ENCODE data around the gene LAIR1.
"Not testable (repeated sequence)": the region's sequence is repeated elsewhere in the genome, so short reads cannot be mapped to it uniquely, and the experiment has no call there.

LAIR1 gene, protein sequence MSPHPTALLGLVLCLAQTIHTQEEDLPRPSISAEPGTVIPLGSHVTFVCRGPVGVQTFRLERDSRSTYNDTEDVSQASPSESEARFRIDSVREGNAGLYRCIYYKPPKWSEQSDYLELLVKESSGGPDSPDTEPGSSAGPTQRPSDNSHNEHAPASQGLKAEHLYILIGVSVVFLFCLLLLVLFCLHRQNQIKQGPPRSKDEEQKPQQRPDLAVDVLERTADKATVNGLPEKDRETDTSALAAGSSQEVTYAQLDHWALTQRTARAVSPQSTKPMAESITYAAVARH

DNA sequence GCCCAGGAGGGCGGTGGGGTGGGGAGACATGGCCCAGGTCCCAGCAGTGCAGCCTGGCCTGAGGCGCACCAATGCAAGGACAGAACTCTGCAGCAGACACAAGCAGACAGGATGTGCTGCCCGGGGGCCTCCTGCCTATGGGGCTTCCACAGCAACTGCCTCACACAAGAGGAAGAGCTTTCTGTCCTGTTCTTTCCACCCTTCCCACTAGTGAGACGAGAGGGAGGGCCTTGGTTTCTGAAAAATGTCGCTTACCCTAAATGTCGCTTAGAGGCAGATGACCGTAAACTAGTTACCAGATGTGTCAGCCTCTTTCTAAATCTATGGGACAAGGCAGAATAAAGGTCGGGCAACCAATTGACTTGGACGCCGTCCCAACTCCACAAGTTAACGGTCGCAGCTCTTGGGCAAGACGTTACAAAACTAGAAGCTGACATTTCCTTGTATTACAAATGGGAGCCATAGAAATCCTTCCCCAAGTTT lies at the start of gene LAIR1:
TSS of gene LAIR1 (minus strand) at position 157 of the 483 bp plus-strand sequence. CDS start at position 30, 127 bp downstream.
- DNase-seq: no peak

DNA sequence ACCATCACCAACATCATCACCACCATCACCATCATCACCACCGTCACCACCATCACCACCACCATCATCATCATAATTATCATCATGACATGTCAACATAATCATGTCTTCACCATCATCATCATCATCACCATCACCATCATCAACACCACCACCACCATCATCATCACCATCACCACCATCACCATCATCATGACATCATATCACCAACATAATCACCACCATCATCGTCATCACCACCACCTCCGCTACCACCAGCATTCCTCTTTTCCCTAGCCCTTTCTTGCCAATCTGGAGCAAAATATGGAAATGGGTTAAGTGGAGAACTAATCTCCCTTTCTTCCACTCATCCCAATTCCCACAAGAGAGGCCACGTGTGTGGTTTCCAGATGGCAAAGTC lies 49.4 kb upstream of the LAIR1 start:
- DNase-seq: no peak

DNA sequence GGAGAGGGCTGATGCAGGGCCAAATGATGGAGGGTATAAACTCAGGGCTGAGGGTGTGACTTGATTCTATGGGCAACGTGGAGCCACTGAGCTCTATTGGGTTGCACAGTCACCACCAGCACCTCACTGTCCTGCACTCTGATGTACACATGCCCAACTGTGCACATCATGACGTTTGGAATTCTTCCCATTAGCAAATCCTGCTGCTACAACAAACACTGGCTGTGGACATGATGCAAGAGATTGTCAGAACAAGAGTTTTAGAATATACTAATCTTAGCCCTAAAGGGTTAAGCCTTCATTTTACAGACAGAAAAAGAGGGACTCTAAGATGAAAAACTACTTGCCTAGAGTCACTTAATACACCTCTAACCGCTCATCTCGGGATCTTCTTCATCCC lies 48.1 kb upstream of the LAIR1 start:
- DNase-seq: no peak

DNA sequence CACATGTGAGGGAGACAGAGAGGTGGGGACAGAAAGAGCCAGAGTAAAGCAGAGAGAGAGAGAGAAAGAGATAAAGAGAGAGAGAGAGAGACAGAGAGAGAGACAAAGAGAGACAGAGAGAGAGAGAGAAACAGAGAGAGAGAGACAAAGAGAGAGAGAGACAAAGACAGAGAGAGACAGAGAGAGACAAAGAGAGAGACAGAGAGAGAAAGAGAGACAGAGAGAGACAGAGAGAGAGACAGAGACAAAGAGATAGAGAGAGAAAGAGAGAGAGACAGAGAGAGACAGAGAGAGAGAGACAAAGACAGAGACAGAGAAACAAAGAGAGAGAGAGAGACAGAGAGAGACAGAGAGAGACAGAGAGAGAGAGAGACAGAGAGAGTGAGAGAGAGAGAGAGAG lies 46.3 kb upstream of the LAIR1 start:
- DNase-seq: no peak

DNA sequence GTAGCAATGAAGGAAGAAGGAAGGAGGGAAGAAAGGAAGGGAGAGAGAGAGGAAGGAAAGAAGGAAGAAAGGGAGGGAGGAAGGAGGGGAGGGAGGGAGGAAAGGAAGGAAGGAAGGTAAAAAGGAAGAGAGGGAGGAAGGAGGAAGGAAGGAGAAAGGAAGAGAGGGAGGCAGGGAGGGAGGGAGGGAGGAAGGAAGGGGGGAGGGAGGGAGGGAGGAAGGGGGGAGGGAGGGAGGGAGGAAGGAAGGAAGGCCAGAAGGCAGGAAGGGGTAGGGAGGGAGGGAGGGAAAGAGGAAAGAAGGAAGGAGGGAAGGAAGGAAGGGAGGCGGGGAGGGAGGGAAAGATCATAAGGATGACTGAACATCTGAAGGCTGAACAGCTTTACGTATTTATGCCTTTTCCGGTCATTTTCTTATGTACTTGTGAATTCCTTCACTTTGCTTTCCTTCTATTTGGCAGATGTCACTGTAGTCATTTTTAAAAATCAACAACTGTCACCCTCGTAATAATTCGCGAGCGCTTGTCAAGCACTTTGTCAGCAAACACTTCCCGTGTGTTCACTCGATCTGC lies 43.8 kb upstream of the LAIR1 start:
- no peak for DNase-seq

DNA sequence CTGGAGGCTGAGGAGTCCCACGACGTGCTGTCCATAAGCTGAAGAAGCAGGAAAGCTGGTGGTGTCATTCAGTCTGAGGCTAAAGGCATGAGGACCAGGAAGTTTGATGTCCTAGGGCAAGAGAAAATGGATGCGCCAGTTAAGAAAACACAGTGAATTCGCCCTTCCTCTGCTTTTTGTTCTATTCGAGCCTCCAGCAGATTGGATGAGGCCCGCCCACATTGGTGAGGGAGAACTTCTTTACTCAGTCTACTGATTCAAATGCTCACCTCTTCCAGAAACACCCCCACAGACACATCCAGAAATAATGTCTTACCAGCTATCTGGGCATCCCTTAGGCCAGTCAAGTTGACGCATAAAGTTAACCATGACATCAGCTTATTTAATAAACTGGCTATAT lies 43.0 kb upstream of the LAIR1 start:
- DNase-seq: no peak

DNA sequence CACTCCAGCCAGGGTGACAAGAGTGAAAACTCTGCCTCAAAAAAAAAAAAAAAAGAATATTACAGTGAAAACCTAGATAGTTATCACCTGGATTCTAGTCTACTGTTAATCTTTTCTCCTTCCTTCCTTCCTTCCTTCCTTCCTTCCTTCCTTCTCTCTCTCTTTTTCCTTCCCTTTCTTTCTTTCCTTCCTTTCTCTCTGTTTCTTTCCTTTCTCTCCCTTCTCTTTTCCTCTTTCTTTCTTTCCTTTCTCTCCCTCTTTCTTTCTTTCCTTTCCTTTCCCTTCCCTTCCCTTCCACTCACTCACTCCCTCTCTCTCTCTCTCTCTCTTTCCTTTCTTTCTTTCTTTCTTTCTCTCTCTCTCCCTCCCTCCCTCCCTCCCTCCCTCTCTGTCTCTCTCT lies 40.9 kb upstream of the LAIR1 start:
- no peak for DNase-seq

DNA sequence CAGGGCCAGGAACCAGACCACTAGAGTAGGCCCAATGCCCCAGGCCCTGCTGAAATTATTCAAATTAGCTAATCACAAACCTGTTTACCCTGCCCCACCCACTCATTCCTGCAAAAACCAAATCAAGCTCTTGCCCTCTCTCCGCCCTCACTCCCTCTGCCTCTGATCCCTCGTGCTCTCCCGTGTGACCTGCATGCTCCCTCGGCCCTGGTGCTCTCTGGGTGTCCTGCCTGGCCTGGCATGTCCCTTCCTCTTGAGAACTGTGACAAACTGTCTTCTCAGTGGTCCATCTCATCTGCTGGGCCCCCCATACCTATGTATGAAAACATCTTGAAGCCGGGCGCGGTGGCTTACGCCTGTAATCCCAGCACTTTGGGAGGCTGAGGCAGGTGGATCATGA lies 38.3 kb upstream of the LAIR1 start:
- no peak for DNase-seq

DNA sequence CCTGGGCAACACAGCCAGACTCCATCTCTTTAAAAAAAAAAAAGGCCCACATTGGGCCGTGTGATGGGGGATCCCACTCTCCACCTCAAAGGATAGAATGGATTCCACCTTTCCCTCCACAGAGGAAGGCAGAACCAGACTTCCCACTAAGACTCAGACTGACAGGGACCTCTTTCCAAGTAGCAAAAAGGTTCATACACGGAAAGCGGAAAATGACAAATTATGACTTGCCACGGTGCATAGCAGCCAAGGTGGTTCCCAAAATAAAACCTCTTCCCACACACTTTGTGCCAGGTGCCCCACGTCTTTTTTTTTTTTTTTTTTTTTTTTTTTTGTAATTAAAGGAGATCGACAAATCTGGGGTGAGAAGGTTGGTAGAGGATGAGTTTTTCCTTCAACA lies 36.2 kb upstream of the LAIR1 start:
- no peak for DNase-seq

DNA sequence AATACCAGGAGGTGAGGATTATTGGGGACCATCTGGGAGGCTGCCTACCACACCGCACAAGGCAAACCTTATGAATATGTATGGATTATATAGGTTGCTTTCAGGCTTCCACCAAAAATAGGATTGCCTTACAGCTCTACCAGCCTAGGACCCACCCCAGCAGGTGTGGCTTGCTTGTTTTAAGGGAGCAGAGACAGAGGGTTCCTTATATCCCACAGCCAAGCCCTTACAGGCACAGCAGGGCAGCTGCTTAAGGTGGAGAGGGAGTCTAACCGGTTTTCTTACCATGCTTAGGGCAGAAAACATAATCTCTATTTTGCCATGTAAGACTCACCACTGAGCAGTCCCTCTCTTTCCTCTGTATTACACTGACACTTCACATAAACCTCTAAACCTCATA lies 34.5 kb upstream of the LAIR1 start:
- DNase-seq: no peak

DNA sequence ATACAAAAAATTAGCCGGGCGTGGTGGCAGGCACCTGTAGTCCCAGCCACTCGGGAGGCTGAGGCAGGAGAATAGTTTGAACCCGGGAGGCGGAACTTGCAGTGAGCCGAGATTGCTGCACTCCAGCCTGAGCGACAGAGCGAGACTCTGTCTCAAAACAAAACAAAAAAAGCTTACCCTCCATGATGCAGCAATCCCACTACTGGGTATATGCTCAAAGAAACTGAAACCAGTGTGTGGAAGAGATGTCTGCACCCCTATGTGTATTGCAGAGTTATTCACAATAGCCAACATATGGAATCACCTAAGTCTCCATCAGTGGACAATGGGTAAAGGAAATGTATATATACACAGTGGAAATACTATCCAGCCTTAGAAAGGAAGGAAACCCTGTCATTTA lies 31.0 kb upstream of the LAIR1 start:
- DNase-seq: no peak

DNA sequence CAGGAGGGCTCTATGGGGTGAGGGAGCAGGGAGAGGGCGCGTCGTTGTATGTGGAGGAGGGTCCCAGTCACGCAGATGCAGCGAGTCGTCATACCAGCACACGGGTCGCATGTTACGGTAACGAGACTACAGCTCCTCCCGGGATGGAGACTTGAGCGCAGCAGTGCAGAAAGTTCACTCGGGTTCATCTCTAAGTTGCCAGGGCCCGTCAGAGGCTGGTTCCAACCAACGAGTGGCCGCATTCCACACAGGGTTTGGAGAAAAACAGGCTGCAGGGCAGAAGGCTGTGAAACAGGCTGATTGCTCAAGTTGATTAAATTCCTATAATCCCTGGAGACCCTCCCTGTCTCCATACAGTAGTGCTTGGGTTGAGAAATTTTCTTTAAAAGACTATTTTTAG lies 28.6 kb upstream of the LAIR1 start:
- no peak for DNase-seq

DNA sequence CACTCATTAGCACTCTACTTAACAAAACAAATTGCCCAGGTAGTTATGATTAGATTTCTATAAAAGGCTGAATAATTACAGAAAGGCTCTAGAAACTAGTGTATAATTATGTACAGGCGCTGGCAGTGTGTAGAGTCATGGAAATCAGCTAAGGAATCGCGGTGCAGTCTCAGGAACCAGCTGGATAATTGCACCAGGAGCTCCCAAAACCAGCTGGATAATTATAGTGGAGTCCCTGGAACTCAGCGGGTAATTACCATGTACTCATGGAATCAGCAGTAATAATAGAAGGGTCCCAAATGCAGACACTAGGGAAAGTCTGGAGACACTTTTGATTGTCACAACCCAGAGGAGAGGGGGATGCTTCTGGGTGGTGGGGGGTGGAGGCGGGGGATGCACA lies 27.4 kb upstream of the LAIR1 start:
- peak in 1 of 2 experiments; percentile 30 for DNase-seq

DNA sequence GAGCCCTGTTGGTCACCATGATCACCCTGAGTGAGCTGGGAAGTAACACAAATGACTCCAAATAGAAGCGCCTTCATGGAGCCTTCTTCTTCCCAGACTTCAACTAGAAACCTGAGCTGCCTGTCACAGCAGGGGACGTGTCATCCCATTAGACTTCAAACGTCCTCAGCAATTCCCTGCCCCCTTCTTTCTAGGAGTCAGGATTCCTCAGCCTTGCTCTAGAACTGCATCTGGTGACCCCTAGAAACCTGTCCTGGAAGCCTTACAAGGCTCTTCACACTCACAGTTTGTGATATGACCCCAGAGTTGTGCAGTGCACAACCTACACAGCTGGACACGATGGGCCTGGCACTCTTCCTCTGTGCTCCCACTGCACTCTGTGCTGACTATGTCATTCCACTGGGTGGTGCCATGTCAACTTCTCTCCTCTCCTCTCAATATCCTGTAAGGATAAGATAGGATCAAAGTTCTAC lies 26.9 kb upstream of the LAIR1 start:
- no peak for DNase-seq

DNA sequence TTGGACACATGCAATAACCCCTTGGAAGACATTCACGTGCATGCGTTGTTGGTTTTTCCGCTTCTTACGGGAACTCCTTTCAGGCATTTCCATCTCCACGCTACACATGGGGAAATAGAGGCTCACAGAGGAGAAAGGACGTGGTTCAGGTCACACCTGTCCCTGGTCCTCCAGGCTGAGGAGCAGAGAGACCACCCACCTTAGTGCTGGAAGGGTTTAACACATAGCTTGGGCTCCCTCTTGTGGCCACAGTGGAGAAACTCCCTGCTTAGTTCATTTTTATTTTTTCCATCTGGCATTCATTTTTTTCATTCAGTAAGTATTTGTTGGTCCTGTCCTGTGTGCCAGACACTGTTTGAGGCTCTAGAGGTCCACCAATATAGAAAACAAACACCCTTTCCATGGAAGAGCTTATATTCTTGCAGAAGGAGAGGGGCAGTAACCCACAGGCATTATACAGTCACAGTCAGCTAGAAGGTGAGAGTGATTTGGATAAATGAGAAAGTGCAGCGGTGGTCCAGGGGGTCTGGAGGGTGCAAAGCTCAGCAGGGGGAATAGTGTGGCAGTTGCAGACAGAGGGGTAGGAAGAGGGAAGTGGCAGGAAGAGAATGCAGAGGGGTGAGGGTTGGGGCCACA lies 26.3 kb upstream of the LAIR1 start:
- DNase-seq: peak; percentile 23 to 31

DNA sequence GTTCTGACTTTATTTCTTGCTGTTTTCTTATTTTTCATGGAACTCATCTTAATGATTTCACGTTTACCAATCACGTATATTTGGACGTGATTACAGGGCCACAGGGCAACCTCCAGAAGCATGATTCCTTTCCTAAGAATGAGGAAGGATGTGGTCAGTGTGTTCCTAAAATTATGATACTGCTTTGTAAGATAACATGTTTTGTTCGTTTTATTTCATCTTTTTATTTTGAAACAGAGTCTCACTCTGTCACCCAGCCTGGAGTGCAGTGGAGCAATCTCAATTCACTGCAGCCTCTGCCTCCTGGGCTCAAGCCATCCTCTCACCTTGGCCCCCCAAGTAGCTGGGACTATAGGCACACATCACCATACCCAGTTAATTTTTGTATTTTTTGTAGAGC lies 24.8 kb upstream of the LAIR1 start:
- DNase-seq: no peak

DNA sequence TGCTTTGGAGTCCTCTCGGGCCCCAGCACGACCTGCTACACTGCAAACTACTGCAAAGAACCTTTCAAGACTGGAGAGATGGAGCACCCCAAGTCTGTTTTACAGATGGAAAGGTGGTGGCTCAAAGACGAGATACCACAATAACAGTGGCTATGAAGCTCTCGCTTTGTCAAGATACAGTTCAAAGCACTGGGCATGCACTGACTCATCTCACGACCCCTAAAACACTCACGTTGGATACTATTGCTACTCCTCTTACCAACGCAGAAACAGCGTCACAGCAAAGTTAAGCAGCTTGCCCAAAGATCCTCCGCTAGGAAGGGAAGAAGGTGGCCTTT lies 24.0 kb upstream of the LAIR1 start:
- no peak for DNase-seq

DNA sequence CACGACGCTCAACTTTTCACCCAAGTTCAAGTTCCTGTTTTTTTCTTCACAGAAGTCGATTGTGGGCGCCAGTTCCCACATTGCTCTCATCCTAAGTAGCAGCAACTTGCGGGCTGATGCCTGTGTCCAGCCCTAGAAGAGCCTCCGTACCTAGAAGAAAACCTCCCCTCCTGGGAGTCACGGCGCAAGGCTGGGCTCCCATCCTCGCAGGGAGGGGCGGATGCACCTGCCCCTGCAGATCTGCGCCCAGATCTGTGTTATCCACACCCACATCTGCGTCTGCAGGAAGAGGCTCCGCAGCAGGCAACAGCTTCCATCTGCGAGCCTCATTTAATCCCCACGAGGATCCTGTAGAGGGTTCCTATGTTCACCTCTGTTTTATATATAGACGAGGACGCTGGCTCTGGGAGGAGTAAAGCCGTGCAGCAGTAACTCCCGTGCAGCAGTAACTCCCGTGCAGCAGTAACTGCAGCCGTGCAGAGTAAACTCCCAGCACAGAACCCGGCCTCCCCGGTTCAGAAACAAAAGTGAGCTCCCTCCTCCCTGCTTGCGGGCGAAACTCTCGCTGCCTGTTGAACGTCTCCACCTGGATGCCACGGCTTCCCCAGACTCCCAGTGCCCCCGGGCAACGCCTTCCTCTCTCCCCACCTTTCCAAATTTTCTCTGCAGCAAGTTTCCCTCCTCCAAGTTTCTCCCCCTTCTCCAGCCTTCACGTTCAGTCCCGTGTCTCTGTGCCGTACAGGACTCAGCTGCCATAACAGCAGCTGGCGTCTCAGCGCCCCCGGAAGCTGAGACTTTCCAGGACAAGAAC lies 23.5 kb upstream of the LAIR1 start:
- no peak for DNase-seq

DNA sequence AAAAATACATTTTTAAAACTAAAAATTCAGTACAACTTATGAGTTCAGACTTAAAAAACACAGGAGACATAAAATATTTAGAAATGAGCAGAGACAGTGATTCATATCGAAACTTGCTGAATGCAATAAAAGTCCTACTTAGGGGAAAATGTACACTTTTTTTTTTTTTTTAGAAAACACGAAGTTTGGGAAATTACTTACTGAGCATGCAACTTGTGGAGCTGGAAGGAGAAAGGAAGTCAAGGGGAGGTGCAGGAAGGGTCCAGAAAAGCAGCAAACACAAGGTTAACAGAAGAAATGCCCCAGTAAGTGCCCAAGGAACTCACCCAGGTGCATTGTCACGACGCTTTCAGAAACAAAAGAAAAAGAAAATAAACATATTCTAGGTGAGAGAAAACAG lies 18.6 kb upstream of the LAIR1 start:
- DNase-seq: no peak

DNA sequence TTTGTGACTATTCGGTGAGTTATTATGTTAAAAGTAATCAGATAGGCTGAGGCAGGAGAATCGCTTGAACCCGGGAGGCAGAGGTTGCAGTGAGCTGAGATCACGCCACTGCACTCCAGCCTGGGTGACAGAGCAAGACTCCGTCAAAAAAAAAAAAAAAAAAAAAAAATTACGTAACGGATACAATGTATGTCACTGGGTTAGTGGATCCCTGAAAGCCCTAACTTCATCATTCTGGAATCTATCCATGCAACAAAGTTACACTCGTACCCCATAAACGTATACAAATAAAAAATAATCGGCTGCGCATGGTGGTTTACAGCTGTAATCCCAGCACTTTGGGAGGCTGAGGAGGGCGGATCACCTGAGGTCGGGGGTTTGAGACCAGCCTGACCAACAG lies 17.3 kb upstream of the LAIR1 start:
- not testable (repeated sequence) for DNase-seq

DNA sequence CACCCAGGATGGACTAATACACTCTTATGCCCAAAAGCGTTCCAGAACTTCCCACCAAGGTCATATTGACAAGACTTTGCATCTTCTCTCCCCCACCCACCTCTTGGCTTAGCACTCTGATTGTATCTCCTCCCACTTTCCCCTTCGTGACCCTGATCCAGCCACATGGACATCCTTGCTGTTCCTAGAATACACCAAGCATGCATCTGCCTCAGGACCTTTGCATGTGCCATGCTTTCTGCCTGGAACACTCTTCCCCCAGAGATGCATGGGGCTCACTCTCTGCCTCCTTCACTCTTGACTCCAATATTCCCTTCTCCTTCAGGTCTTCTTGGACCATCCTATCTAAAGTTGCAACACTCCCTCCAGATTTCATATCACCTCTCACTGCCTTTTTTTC lies 16.2 kb upstream of the LAIR1 start:
- DNase-seq: no peak

DNA sequence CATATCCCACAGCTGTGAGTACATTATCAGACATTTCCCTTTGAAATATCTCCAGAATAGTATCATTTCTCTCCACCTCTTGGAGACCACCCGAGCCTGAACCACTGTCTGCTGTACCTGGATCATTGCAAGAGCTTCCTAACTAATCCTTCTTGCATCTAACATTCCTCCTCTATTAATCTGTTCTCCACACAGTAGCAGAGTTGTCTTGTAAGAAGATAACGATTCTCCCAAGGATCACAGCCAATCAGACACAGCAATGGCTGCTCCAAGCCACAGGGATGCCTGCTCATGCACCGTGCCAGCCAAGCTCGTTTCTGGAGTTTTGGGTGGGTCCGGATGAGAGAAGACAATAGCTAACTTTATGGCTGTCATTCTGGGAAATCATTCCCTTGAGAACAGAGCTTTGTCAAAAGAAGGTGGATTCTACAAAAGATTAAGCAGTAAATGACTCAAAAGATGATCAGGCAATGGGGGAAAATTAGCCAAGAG lies 14.5 kb upstream of the LAIR1 start:
- DNase-seq: no peak

DNA sequence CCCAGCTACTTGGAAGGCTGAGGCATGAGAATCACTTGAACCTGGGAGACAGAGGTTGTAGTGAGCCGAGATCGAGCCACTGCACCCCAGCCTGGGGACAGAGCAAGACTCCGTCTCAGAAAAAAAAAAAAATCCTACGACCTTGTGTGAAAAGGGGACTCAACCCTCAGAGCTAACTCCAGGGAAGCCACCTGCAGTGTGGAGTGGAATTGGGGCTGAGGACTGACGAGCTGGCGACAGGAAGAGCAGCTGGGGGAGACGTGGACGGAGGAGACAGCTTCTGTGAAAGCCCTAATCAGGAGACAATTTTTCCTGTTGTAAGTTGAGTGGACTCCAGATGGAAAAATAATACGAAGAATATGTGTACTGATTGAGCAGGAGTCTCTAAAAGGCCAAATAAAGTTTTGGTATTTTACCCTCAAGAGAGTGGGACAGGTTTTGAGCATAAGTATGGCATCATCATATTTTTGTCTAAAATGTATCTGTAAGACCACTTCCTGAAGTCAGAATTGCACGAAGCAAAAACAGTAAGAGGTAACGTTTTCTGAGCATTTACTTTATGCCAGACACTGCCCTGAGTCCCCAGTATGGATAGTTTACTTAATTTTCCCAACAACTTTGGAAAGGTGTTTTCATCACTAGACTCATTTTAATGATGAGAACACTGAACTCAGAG lies 12.0 kb upstream of the LAIR1 start:
- no peak for DNase-seq

Measured in NCI-H2081 (cell line).